SK-N-SH (cell line): ENCODE measurements around the gene PELI1. TPM values are rescaled to one million over a fixed set of nuclear protein-coding genes. Genes with fewer than 3 reads are reported as not detected.

Experiments used
- CTCF ChIA-PET: fragments of 300-600, 350-600 bp; formaldehyde crosslinking; extraction: SDS; loops from one replicate; lab custom pipeline; 2021; lab: Yijun Ruan, JAX
- POLR2A ChIA-PET: fragments of 350-600 bp; sonication (Branson Sonifier 250); formaldehyde crosslinking; extraction: SDS; loops from one replicate; lab custom pipeline; 2020; ENCODE audit warnings: antibody characterized with exemption, inconsistent platforms; lab: Yijun Ruan, JAX
- DNase-seq: peaks from one replicate; pipeline ENCODE4 v3.0.0; 2012
- H2AFZ ChIP-seq: fragments of 200-600 bp; sonication (generic); 2 replicates; pipeline ENCODE4 v1.8.1; 2016; ENCODE audit warnings: antibody characterized with exemption, mild to moderate bottlenecking, low read depth
- H3F3A ChIP-seq: fragments of 200-600 bp; sonication (generic); replicated peaks from 2 replicates; pipeline ENCODE3; 2016; ENCODE audit warnings: antibody characterized with exemption, mild to moderate bottlenecking; ENCODE audit not compliant: insufficient read depth
- H3K27ac ChIP-seq, 2 experiments: fragments of 200-500 bp in 1 of 2; fragments of 200-600 bp in 1 of 2; sonication (Bioruptor generic) in 1 of 2; sonication (generic), shearing (Covaris generic) in 1 of 2; 2 replicates each; pipeline versions ENCODE4 v1.5.1 to v1.6.1; 2014 to 2016; ENCODE audit warnings: low read depth in 2 of 2, inconsistent platforms in 1 of 2, low read length in 1 of 2, mild to moderate bottlenecking in 1 of 2, mixed read lengths in 1 of 2
- H3K27me3 ChIP-seq: fragments of 200-600 bp; sonication (generic), shearing (Covaris generic); 2 replicates; pipeline ENCODE4 v1.6.1; 2016; ENCODE audit warnings: mixed run types; ENCODE audit not compliant: insufficient read depth
- H3K36me3 ChIP-seq, 2 experiments: fragments of 200-500 bp in 1 of 2; fragments of 200-600 bp in 1 of 2; sonication (Bioruptor generic) in 1 of 2; sonication (generic) in 1 of 2; replicated peaks in 1 of 2; 2 replicates each; pipeline versions ENCODE3 to v1.5.1; 2014 to 2016; ENCODE audit warnings: low read length in 1 of 2, mild to moderate bottlenecking in 1 of 2; ENCODE audit not compliant: insufficient read depth in 2 of 2, control insufficient read depth in 1 of 2
- H3K4me1 ChIP-seq, 2 experiments: fragments of 200-500 bp in 1 of 2; fragments of 200-600 bp in 1 of 2; sonication (Bioruptor generic) in 1 of 2; sonication (generic), shearing (Covaris generic) in 1 of 2; 2 replicates each; pipeline versions ENCODE4 v1.5.1 to v1.6.1; 2014 to 2016; ENCODE audit warnings: low read depth in 1 of 2, low read length in 1 of 2, mixed run types in 1 of 2; ENCODE audit not compliant: insufficient read depth in 2 of 2, control insufficient read depth in 1 of 2
- H3K4me2 ChIP-seq: fragments of 200-600 bp; sonication (generic), shearing (Covaris generic); 2 replicates; pipeline ENCODE4 v1.6.1; 2017; ENCODE audit warnings: mixed run types
- H3K4me3 ChIP-seq, 2 experiments: fragments of 200-500 bp in 1 of 2; fragments of 200-600 bp in 1 of 2; sonication (Bioruptor generic) in 1 of 2; sonication (generic), shearing (Covaris generic) in 1 of 2; 2 replicates each; pipeline versions ENCODE4 v1.5.1 to v1.8.1; 2014 to 2016; ENCODE audit warnings: low read depth in 2 of 2, inconsistent platforms in 1 of 2, low read length in 1 of 2, mild to moderate bottlenecking in 1 of 2, mixed read lengths in 1 of 2, moderate library complexity in 1 of 2
- H3K79me2 ChIP-seq: fragments of 200-600 bp; sonication (generic); 2 replicates; pipeline ENCODE4 v1.8.1; 2017; ENCODE audit warnings: mild to moderate bottlenecking; ENCODE audit not compliant: insufficient read depth
- H3K9ac ChIP-seq: fragments of 200-600 bp; sonication (generic); 2 replicates; pipeline ENCODE4 v1.6.1; 2017; ENCODE audit warnings: mixed run types
- H3K9me2 ChIP-seq: fragments of 200-600 bp; sonication (generic); 2 replicates; pipeline ENCODE4 v1.6.1; 2017; ENCODE audit warnings: mixed run types
- H3K9me3 ChIP-seq: fragments of 200-600 bp; sonication (generic); 2 replicates; pipeline ENCODE4 v1.6.1; 2017; ENCODE audit warnings: mixed run types, mild to moderate bottlenecking, moderate library complexity
- H4K20me1 ChIP-seq: fragments of 200-600 bp; sonication (generic); 2 replicates; pipeline ENCODE4 v1.6.1; 2017; ENCODE audit warnings: mild to moderate bottlenecking, mixed run types; ENCODE audit not compliant: insufficient read depth
- ELF1 ChIP-seq: IDR thresholded peaks from 2 replicates; pipeline ENCODE4 v1.4.0; 2012
- EP300 ChIP-seq, 2 experiments: IDR thresholded peaks; 2 replicates each; pipeline versions ENCODE4 v1.4.0 to v1.6.1; 2012; ENCODE audit warnings: borderline replicate concordance in 1 of 2, low read depth in 1 of 2, low read length in 1 of 2
- EZH2phosphoT487 ChIP-seq: fragments of 200-600 bp; sonication (generic); IDR thresholded peaks from 2 replicates; pipeline ENCODE4 v1.6.1; 2017; ENCODE audit warnings: low read depth, mixed run types, mild to moderate bottlenecking, antibody characterized with exemption, moderate library complexity, borderline replicate concordance
- FOSL2 ChIP-seq: IDR thresholded peaks from 2 replicates; pipeline ENCODE4 v1.4.0; 2012; ENCODE audit warnings: low read depth, mild to moderate bottlenecking, moderate library complexity, borderline replicate concordance
- FOXJ3 ChIP-seq: sonication (generic); formaldehyde crosslinking; IDR thresholded peaks from 2 replicates; pipeline ENCODE4 v1.5.1; 2020; ENCODE audit warnings: mild to moderate bottlenecking, missing genetic modification reagents
- FOXM1 ChIP-seq: IDR thresholded peaks from 2 replicates; pipeline ENCODE4 v1.4.0; 2012; ENCODE audit warnings: low read depth, mild to moderate bottlenecking
- GABPA ChIP-seq: IDR thresholded peaks from 2 replicates; pipeline ENCODE4 v1.4.0; 2012; ENCODE audit warnings: low read depth, mild to moderate bottlenecking
- JUND ChIP-seq: IDR thresholded peaks from 2 replicates; pipeline ENCODE4 v1.4.0; 2012
- MXI1 ChIP-seq: IDR thresholded peaks from 2 replicates; pipeline ENCODE4 v1.6.1; 2012; ENCODE audit warnings: mild to moderate bottlenecking, low read depth, low read length, improper control_type of control experiment
- NFIC ChIP-seq: IDR thresholded peaks from 2 replicates; pipeline ENCODE4 v1.4.0; 2012; ENCODE audit warnings: borderline replicate concordance
- NRF1 ChIP-seq: IDR thresholded peaks from 2 replicates; pipeline ENCODE4 v1.6.1; 2012; ENCODE audit warnings: low read depth, mild to moderate bottlenecking, low read length
- POLR2AphosphoS5 ChIP-seq: IDR thresholded peaks from 2 replicates; pipeline ENCODE4 v1.6.1; 2012; ENCODE audit warnings: low read depth, low read length
- RCOR1 ChIP-seq: fragments of 150-350 bp; IDR thresholded peaks from 2 replicates; pipeline ENCODE4 v1.6.1; 2017; ENCODE audit warnings: antibody characterized with exemption, low read length
- RFX5 ChIP-seq: IDR thresholded peaks from 2 replicates; pipeline ENCODE4 v1.6.1; 2012; ENCODE audit warnings: mild to moderate bottlenecking, improper control_type of control experiment, low read length
- RXRA ChIP-seq: IDR thresholded peaks from 2 replicates; pipeline ENCODE4 v1.4.0; 2012; ENCODE audit warnings: low read depth, mild to moderate bottlenecking, borderline replicate concordance
- SIN3A ChIP-seq: IDR thresholded peaks from 2 replicates; pipeline ENCODE4 v1.6.1; 2012; ENCODE audit warnings: low read depth, mild to moderate bottlenecking, low read length, moderate library complexity, borderline replicate concordance
- SMC3 ChIP-seq: IDR thresholded peaks from 2 replicates; pipeline ENCODE4 v1.6.1; 2012; ENCODE audit warnings: low read depth, low read length, improper control_type of control experiment
- TEAD4 ChIP-seq: IDR thresholded peaks from 2 replicates; pipeline ENCODE4 v1.4.0; 2012; ENCODE audit warnings: mild to moderate bottlenecking, borderline replicate concordance; ENCODE audit not compliant: insufficient read depth
- YY1 ChIP-seq: IDR thresholded peaks from 2 replicates; pipeline ENCODE4 v1.4.0; 2012; ENCODE audit warnings: low read depth, mild to moderate bottlenecking
- polyA plus RNA-seq, 3 experiments: library from polyadenylated mRNA; depleted of rRNA; stranded (reverse); fragments of >200 nt; gene quantifications; 2 replicates each; pipeline ENCODE4 v1.2.3, GENCODE V29; 2012
- TF ChIP-seq, protein P1 (sequence below): IDR thresholded peaks from 2 replicates; pipeline ENCODE4 v1.4.0; 2012; ENCODE audit warnings: low read depth, borderline replicate concordance
- TF ChIP-seq, protein P2 (sequence below): fragments of 150-350 bp; IDR thresholded peaks from 2 replicates; pipeline ENCODE4 v1.6.1; 2017; ENCODE audit warnings: antibody characterized with exemption, low read length, low read depth, borderline replicate concordance
- TF ChIP-seq, protein P3 (sequence below): IDR thresholded peaks from 2 replicates; pipeline ENCODE4 v1.6.1; 2012; ENCODE audit warnings: mild to moderate bottlenecking, low read depth, low read length, moderate library complexity
- TF ChIP-seq, protein P4 (sequence below): fragments of 150-350 bp; IDR thresholded peaks from 2 replicates; pipeline ENCODE4 v1.6.1; 2016; ENCODE audit warnings: mild to moderate bottlenecking, low read depth, low read length
- TF ChIP-seq, protein P5 (sequence below): IDR thresholded peaks from 2 replicates; pipeline ENCODE4 v1.4.0; 2012; ENCODE audit warnings: low read depth, borderline replicate concordance
- TF ChIP-seq, protein P6 (sequence below): IDR thresholded peaks from 2 replicates; pipeline ENCODE4; 2012

The PELI1 gene
- polyA plus RNA-seq, 1 of the 3 experiments (the other 2 are of a cell fraction): 4.2 TPM

DNA sequence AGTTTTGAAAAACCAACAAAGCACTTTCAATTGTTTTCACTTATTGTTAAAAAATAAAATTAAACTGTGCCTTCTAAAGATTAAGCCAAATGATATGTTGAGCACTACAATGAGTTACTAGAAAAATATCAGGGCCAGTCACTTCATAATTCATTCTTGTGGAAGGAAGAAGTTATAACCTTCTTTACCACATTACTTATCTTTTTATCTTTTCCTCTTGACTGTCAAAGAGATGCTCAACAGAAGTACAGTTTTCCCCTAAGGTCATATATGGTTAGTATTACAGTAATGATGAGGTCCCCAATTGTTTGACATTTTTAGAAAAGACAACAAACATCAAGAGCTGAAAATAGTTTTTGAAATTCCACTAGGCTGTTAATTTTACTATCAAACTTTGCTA is 9.4 kb downstream of the PELI1 start:
- Histone ChIP-seq H4K20me1 (no peaks in the 10 kb centered on the region), H3K27ac (peak overlapping the region; percentile 58 to 83), H3K36me3 (no peaks in the 10 kb centered on the region), H3K79me2 (peaks cover 77% of the 10 kb centered on the region), H3F3A (peaks cover 30% of the 10 kb centered on the region), H3K9ac (no peak overlapping the region), H3K27me3 (no peaks in the 10 kb centered on the region), H2AFZ (no peak overlapping the region), H3K4me2 (peak overlapping the region; percentile 36), H3K9me3 (no peaks in the 10 kb centered on the region), H3K9me2 (no peaks in the 10 kb centered on the region), H3K4me1 (peaks cover 17 to 29% of the 10 kb centered on the region in 2 experiments; a peak in 3 of 4 replicates), H3K4me3 (no peak overlapping the region; a peak in 1 of 4 replicates)
- DNase-seq: no peak
- ChIA-PET CTCF (interaction anchor here (2.7 to 3.0 kb wide), 2 partner anchors 8 to 85 kb away, joined by 10 to 13 read pairs; no protein-coding TSS in a partner anchor), POLR2A (no interaction called here)
- 0 out of 2 replicates have a peak, but pooled peaks have one; percentile 47 for TF ChIP-seq RXRA
- TF ChIP-seq, protein P1, sequence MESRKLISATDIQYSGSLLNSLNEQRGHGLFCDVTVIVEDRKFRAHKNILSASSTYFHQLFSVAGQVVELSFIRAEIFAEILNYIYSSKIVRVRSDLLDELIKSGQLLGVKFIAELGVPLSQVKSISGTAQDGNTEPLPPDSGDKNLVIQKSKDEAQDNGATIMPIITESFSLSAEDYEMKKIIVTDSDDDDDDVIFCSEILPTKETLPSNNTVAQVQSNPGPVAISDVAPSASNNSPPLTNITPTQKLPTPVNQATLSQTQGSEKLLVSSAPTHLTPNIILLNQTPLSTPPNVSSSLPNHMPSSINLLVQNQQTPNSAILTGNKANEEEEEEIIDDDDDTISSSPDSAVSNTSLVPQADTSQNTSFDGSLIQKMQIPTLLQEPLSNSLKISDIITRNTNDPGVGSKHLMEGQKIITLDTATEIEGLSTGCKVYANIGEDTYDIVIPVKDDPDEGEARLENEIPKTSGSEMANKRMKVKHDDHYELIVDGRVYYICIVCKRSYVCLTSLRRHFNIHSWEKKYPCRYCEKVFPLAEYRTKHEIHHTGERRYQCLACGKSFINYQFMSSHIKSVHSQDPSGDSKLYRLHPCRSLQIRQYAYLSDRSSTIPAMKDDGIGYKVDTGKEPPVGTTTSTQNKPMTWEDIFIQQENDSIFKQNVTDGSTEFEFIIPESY: no peak
- TF ChIP-seq, protein P2, sequence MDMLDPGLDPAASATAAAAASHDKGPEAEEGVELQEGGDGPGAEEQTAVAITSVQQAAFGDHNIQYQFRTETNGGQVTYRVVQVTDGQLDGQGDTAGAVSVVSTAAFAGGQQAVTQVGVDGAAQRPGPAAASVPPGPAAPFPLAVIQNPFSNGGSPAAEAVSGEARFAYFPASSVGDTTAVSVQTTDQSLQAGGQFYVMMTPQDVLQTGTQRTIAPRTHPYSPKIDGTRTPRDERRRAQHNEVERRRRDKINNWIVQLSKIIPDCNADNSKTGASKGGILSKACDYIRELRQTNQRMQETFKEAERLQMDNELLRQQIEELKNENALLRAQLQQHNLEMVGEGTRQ: no peak
- TF ChIP-seq, protein P3, sequence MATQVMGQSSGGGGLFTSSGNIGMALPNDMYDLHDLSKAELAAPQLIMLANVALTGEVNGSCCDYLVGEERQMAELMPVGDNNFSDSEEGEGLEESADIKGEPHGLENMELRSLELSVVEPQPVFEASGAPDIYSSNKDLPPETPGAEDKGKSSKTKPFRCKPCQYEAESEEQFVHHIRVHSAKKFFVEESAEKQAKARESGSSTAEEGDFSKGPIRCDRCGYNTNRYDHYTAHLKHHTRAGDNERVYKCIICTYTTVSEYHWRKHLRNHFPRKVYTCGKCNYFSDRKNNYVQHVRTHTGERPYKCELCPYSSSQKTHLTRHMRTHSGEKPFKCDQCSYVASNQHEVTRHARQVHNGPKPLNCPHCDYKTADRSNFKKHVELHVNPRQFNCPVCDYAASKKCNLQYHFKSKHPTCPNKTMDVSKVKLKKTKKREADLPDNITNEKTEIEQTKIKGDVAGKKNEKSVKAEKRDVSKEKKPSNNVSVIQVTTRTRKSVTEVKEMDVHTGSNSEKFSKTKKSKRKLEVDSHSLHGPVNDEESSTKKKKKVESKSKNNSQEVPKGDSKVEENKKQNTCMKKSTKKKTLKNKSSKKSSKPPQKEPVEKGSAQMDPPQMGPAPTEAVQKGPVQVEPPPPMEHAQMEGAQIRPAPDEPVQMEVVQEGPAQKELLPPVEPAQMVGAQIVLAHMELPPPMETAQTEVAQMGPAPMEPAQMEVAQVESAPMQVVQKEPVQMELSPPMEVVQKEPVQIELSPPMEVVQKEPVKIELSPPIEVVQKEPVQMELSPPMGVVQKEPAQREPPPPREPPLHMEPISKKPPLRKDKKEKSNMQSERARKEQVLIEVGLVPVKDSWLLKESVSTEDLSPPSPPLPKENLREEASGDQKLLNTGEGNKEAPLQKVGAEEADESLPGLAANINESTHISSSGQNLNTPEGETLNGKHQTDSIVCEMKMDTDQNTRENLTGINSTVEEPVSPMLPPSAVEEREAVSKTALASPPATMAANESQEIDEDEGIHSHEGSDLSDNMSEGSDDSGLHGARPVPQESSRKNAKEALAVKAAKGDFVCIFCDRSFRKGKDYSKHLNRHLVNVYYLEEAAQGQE: no peak
- TF ChIP-seq POLR2AphosphoS5: peak; percentile 75; the same call in 1 of the 2 replicates
- peak; percentile 92 for TF ChIP-seq FOXM1
- TF ChIP-seq, protein P4, sequence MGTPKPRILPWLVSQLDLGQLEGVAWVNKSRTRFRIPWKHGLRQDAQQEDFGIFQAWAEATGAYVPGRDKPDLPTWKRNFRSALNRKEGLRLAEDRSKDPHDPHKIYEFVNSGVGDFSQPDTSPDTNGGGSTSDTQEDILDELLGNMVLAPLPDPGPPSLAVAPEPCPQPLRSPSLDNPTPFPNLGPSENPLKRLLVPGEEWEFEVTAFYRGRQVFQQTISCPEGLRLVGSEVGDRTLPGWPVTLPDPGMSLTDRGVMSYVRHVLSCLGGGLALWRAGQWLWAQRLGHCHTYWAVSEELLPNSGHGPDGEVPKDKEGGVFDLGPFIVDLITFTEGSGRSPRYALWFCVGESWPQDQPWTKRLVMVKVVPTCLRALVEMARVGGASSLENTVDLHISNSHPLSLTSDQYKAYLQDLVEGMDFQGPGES: no peak
- TF ChIP-seq RCOR1: no peak
- TF ChIP-seq EP300 (IDR thresholded peaks at IDR 0.05; ENCODE audit: borderline replicate concordance in 1 of 2, low read depth in 1 of 2, low read length in 1 of 2): peak; percentile 54 to 85; a peak in 3 of 4 replicates
- TF ChIP-seq GABPA: no peak
- TF ChIP-seq YY1: no peak
- no peak for TF ChIP-seq FOXJ3 (CRISPR knock-in tag)
- peak; percentile 79 for TF ChIP-seq JUND
- no peak for TF ChIP-seq SIN3A
- no peak for TF ChIP-seq MXI1
- TF ChIP-seq, protein P5, sequence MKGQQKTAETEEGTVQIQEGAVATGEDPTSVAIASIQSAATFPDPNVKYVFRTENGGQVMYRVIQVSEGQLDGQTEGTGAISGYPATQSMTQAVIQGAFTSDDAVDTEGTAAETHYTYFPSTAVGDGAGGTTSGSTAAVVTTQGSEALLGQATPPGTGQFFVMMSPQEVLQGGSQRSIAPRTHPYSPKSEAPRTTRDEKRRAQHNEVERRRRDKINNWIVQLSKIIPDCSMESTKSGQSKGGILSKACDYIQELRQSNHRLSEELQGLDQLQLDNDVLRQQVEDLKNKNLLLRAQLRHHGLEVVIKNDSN: no peak
- TF ChIP-seq TEAD4: peak; percentile 81
- TF ChIP-seq RFX5: no peak
- no peak for TF ChIP-seq ELF1
- TF ChIP-seq, protein P6, sequence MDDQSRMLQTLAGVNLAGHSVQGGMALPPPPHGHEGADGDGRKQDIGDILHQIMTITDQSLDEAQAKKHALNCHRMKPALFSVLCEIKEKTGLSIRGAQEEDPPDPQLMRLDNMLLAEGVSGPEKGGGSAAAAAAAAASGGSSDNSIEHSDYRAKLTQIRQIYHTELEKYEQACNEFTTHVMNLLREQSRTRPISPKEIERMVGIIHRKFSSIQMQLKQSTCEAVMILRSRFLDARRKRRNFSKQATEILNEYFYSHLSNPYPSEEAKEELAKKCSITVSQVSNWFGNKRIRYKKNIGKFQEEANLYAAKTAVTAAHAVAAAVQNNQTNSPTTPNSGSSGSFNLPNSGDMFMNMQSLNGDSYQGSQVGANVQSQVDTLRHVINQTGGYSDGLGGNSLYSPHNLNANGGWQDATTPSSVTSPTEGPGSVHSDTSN: peak; percentile 93
- TF ChIP-seq NFIC: peak; percentile 39; the same call in 1 of the 2 replicates
- peak; percentile 41; the same call in 1 of the 2 replicates for TF ChIP-seq FOSL2
- no peak for TF ChIP-seq EZH2phosphoT487
- TF ChIP-seq NRF1: no peak
- no peak for TF ChIP-seq SMC3
